GM23338 (cell line): Measurements from ENCODE around the gene DNAJC1.

Source experiments
- CTCF ChIP-seq, 2 experiments: fragments of 200-600 bp in 1 of 2; sonication (generic) in 1 of 2; conservative IDR thresholded peaks; 2 replicates each; pipeline versions ENCODE4 v1.5.1 to v1.6.1; 2016 to 2017; ENCODE audit warnings: antibody characterized with exemption in 2 of 2, low read depth in 2 of 2, mild to moderate bottlenecking in 2 of 2, moderate library complexity in 1 of 2
- EZH2 ChIP-seq: fragments of 200-600 bp; sonication (generic); IDR thresholded peaks from one replicate; pipeline ENCODE4 v1.8.0; 2017; ENCODE audit warnings: antibody characterized with exemption, mild to moderate bottlenecking, low read depth; ENCODE audit not compliant: unreplicated experiment
- POLR2AphosphoS5 ChIP-seq: IDR thresholded peaks from 2 replicates; pipeline ENCODE4 v1.6.1; 2016; ENCODE audit warnings: antibody characterized with exemption, low read depth

GRCh38 chr10:22030421-22030820 lies 26.9 kb upstream of the DNAJC1 start:
- TF ChIP-seq EZH2, result no peak
- no peak for TF ChIP-seq CTCF (conservative IDR thresholded peaks at IDR 0.05; ENCODE audit: low read depth in 2 of 2)
- TF ChIP-seq POLR2AphosphoS5, result no peak
